Keratinocyte (primary cell): ENCODE results near the gene ADGRD1.

ENCODE experiments used
- EZH2 ChIP-seq: IDR thresholded peaks from one replicate; pipeline ENCODE4 v1.6.1; 2012; ENCODE audit warnings: inconsistent platforms, mild to moderate bottlenecking, low read length, moderate library complexity
- TF ChIP-seq, protein P1 (sequence below), 3 experiments: IDR thresholded peaks in 1 of 3; conservative IDR thresholded peaks in 1 of 3; optimal IDR thresholded peaks in 1 of 3; 2 replicates in 2 of 3; 3 replicates in 1 of 3; pipeline versions ENCODE3 to v1.5.1; 2011; ENCODE audit warnings: low read length in 3 of 3, mild to moderate bottlenecking in 3 of 3, moderate library complexity in 2 of 3, control low read depth in 1 of 3, inconsistent platforms in 1 of 3; ENCODE audit not compliant: insufficient read depth in 2 of 3; ENCODE audit errors: extremely low read depth in 1 of 3

DNA sequence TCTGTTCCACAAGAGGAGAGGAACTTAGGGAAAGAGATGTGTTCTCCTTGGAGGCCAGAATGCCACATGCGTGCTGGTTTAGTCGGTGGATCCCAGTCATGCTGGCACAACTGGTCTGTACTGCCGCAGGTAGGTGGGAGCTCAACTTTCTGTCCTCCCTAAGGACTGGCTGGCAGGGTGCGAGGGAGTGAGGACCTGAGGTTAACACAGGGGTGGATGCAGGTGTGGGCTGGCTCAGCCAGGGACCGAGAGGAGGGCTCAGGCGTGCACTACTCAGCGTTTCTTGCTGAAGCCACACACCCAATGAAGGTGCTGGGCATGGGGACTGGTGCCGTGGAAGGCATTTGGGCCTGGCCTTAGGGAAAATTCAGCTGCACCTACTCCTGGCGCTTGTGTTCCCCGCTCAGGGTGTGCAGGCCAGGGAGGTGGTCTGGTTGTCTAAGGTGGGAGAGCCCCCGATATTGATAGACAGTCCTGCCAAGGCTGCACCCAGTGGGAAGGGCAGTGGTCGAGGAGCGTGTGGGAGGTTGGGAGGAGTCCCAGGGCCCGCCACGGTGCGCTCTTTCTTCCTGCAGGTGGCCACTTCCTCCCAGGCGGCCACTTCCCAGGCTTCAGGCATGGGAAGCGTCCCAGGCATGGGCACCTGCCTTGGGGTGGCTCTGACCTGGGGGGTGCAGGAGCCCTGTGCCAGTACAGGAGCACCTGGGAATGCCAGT, 138.4 kb downstream of the ADGRD1 start:
- TF ChIP-seq, protein P1, sequence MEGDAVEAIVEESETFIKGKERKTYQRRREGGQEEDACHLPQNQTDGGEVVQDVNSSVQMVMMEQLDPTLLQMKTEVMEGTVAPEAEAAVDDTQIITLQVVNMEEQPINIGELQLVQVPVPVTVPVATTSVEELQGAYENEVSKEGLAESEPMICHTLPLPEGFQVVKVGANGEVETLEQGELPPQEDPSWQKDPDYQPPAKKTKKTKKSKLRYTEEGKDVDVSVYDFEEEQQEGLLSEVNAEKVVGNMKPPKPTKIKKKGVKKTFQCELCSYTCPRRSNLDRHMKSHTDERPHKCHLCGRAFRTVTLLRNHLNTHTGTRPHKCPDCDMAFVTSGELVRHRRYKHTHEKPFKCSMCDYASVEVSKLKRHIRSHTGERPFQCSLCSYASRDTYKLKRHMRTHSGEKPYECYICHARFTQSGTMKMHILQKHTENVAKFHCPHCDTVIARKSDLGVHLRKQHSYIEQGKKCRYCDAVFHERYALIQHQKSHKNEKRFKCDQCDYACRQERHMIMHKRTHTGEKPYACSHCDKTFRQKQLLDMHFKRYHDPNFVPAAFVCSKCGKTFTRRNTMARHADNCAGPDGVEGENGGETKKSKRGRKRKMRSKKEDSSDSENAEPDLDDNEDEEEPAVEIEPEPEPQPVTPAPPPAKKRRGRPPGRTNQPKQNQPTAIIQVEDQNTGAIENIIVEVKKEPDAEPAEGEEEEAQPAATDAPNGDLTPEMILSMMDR (optimal IDR thresholded peaks at IDR 0.05 in 1 of 3, IDR thresholded peaks at IDR 0.05 in 1 of 3, conservative IDR thresholded peaks at IDR 0.05 in 1 of 3; ENCODE audit: extremely low read depth in 1 of 3, insufficient read depth in 2 of 3, low read length in 3 of 3): no peak
- TF ChIP-seq EZH2: no peak
